ENCODE measurements around the gene CDYL2.

The CDYL2 gene

DNA sequence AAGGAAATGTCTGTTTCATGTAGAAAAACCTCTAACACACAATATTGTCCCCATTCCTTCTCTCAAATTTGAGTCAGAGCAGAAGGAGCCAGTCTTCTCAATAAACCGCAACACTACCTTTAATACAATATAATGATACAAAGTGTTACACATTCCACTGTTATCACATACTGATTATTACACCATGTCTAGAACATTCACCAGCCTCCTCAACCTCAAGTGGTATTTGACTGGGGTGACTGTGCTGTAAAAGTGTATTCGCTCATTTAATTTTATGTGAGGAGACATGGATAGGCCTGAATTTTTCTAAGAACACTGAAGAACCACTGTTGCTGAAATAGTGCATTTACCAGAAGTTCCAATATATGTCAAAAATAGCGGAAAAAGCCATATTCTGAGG is 10.3 kb downstream of the CDYL2 start:
- no peak for ATAC-seq
- TF ChIP-seq ZNF8 (CRISPR knock-in tag; IDR thresholded peaks at IDR 0.05): no peak
- TF ChIP-seq OSR1 (CRISPR knock-in tag; IDR thresholded peaks at IDR 0.05): no peak
- TF ChIP-seq, protein P1, sequence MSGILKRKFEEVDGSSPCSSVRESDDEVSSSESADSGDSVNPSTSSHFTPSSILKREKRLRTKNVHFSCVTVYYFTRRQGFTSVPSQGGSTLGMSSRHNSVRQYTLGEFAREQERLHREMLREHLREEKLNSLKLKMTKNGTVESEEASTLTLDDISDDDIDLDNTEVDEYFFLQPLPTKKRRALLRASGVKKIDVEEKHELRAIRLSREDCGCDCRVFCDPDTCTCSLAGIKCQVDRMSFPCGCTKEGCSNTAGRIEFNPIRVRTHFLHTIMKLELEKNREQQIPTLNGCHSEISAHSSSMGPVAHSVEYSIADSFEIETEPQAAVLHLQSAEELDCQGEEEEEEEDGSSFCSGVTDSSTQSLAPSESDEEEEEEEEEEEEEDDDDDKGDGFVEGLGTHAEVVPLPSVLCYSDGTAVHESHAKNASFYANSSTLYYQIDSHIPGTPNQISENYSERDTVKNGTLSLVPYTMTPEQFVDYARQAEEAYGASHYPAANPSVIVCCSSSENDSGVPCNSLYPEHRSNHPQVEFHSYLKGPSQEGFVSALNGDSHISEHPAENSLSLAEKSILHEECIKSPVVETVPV (CRISPR knock-in tag; IDR thresholded peaks at IDR 0.05): no peak
- no peak for TF ChIP-seq PPARA (CRISPR knock-in tag; IDR thresholded peaks at IDR 0.05; ENCODE audit: borderline replicate concordance)
- TF ChIP-seq, protein P2, sequence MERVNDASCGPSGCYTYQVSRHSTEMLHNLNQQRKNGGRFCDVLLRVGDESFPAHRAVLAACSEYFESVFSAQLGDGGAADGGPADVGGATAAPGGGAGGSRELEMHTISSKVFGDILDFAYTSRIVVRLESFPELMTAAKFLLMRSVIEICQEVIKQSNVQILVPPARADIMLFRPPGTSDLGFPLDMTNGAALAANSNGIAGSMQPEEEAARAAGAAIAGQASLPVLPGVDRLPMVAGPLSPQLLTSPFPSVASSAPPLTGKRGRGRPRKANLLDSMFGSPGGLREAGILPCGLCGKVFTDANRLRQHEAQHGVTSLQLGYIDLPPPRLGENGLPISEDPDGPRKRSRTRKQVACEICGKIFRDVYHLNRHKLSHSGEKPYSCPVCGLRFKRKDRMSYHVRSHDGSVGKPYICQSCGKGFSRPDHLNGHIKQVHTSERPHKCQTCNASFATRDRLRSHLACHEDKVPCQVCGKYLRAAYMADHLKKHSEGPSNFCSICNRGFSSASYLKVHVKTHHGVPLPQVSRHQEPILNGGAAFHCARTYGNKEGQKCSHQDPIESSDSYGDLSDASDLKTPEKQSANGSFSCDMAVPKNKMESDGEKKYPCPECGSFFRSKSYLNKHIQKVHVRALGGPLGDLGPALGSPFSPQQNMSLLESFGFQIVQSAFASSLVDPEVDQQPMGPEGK (CRISPR knock-in tag; IDR thresholded peaks at IDR 0.05; ENCODE audit: borderline replicate concordance): no peak
- no peak for TF ChIP-seq GLIS3 (CRISPR knock-in tag; IDR thresholded peaks at IDR 0.05)
- TF ChIP-seq ISL1 (CRISPR knock-in tag; IDR thresholded peaks at IDR 0.05): no peak
- TF ChIP-seq, protein P3, sequence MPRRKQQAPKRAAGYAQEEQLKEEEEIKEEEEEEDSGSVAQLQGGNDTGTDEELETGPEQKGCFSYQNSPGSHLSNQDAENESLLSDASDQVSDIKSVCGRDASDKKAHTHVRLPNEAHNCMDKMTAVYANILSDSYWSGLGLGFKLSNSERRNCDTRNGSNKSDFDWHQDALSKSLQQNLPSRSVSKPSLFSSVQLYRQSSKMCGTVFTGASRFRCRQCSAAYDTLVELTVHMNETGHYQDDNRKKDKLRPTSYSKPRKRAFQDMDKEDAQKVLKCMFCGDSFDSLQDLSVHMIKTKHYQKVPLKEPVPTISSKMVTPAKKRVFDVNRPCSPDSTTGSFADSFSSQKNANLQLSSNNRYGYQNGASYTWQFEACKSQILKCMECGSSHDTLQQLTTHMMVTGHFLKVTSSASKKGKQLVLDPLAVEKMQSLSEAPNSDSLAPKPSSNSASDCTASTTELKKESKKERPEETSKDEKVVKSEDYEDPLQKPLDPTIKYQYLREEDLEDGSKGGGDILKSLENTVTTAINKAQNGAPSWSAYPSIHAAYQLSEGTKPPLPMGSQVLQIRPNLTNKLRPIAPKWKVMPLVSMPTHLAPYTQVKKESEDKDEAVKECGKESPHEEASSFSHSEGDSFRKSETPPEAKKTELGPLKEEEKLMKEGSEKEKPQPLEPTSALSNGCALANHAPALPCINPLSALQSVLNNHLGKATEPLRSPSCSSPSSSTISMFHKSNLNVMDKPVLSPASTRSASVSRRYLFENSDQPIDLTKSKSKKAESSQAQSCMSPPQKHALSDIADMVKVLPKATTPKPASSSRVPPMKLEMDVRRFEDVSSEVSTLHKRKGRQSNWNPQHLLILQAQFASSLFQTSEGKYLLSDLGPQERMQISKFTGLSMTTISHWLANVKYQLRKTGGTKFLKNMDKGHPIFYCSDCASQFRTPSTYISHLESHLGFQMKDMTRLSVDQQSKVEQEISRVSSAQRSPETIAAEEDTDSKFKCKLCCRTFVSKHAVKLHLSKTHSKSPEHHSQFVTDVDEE (CRISPR knock-in tag; IDR thresholded peaks at IDR 0.05): no peak
- no peak for TF ChIP-seq CREB5 (CRISPR knock-in tag; IDR thresholded peaks at IDR 0.05; ENCODE audit: low read depth)
- TF ChIP-seq SNAI2 (CRISPR knock-in tag; IDR thresholded peaks at IDR 0.05): no peak
- no peak for TF ChIP-seq TOX (CRISPR knock-in tag; IDR thresholded peaks at IDR 0.05; ENCODE audit: borderline replicate concordance)
- no peak for TF ChIP-seq TCF4 (CRISPR knock-in tag; IDR thresholded peaks at IDR 0.05; ENCODE audit: borderline replicate concordance)
- TF ChIP-seq ZFP30 (CRISPR knock-in tag; IDR thresholded peaks at IDR 0.05): no peak
- no peak for TF ChIP-seq RARB (CRISPR knock-in tag; IDR thresholded peaks at IDR 0.05)
- TF ChIP-seq, protein P4, sequence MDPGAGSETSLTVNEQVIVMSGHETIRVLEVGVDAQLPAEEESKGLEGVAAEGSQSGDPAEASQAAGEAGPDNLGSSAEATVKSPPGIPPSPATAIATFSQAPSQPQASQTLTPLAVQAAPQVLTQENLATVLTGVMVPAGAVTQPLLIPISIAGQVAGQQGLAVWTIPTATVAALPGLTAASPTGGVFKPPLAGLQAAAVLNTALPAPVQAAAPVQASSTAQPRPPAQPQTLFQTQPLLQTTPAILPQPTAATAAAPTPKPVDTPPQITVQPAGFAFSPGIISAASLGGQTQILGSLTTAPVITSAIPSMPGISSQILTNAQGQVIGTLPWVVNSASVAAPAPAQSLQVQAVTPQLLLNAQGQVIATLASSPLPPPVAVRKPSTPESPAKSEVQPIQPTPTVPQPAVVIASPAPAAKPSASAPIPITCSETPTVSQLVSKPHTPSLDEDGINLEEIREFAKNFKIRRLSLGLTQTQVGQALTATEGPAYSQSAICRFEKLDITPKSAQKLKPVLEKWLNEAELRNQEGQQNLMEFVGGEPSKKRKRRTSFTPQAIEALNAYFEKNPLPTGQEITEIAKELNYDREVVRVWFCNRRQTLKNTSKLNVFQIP (CRISPR knock-in tag; IDR thresholded peaks at IDR 0.05; ENCODE audit: borderline replicate concordance, low read depth): no peak
- TF ChIP-seq ARNTL (CRISPR knock-in tag; IDR thresholded peaks at IDR 0.05; ENCODE audit: borderline replicate concordance, low read depth): no peak

- no peak for ATAC-seq
- TF ChIP-seq TOX (CRISPR knock-in tag; IDR thresholded peaks at IDR 0.05; ENCODE audit: borderline replicate concordance) (no peak), ZFP30 (CRISPR knock-in tag; IDR thresholded peaks at IDR 0.05) (no peak), ESRRG (CRISPR knock-in tag; IDR thresholded peaks at IDR 0.05) (no peak), ISL1 (CRISPR knock-in tag; IDR thresholded peaks at IDR 0.05) (no peak), ZC3H10 (CRISPR knock-in tag; IDR thresholded peaks at IDR 0.05) (no peak), GLIS3 (CRISPR knock-in tag; IDR thresholded peaks at IDR 0.05) (no peak), CSDC2 (CRISPR knock-in tag; IDR thresholded peaks at IDR 0.05) (no peak), TCF4 (CRISPR knock-in tag; IDR thresholded peaks at IDR 0.05; ENCODE audit: borderline replicate concordance) (no peak), ZNF8 (CRISPR knock-in tag; IDR thresholded peaks at IDR 0.05) (no peak)
- TF ChIP-seq, protein P4 (CRISPR knock-in tag; IDR thresholded peaks at IDR 0.05; ENCODE audit: borderline replicate concordance, low read depth): no peak
- TF ChIP-seq, protein P3 (CRISPR knock-in tag; IDR thresholded peaks at IDR 0.05): no peak
Observed at GRCh38 chr16:80792031-80792430, 12.4 kb downstream of the CDYL2 start.

Measured in SK-N-SH treated with all-trans-retinoic acid at 6 μM for 48 hours (cell line).